ENCODE measurements around the gene SLC13A2.

GRCh38 chr17:28524476-28525424 is 51.3 kb downstream of the SLC13A2 start:
- TF ChIP-seq CTCF (IDR thresholded peaks at IDR 0.05) (peak in 1 of 7 experiments; percentile 0), POLR2A (IDR thresholded peaks at IDR 0.05) (no peak)

Data from body of pancreas (tissue), 4 donors.